Karpas-422 (cell line): ENCODE results near the gene NREP. TPM values are rescaled to one million over a fixed set of nuclear protein-coding genes. Genes with fewer than 3 reads are reported as not detected.

Experiments
- DNase-seq: peaks from one replicate; pipeline ENCODE4 v3.0.0-alpha.2; 2015
- H2AFZ ChIP-seq: fragments of 200-600 bp; sonication (generic); 2 replicates; pipeline ENCODE4 v1.6.1; 2014; ENCODE audit warnings: antibody characterized with exemption, low read length, mixed read lengths
- H3K27ac ChIP-seq: fragments of 200-600 bp; sonication (generic); 2 replicates; pipeline ENCODE4 v1.5.1; 2014; ENCODE audit warnings: mild to moderate bottlenecking, low read length, moderate library complexity
- H3K27me3 ChIP-seq: fragments of 200-600 bp; sonication (generic); 2 replicates; pipeline ENCODE4 v1.6.1; 2014; ENCODE audit warnings: low read length, mixed read lengths
- H3K36me3 ChIP-seq: fragments of 200-600 bp; sonication (generic); 2 replicates; pipeline ENCODE4 v1.6.1; 2014; ENCODE audit warnings: low read length, mixed read lengths; ENCODE audit not compliant: insufficient read depth
- H3K4me1 ChIP-seq: fragments of 200-600 bp; sonication (generic); 2 replicates; pipeline ENCODE4 v1.6.1; 2014; ENCODE audit warnings: mild to moderate bottlenecking, low read length, mixed read lengths
- H3K4me2 ChIP-seq: fragments of 200-600 bp; sonication (generic); 2 replicates; pipeline ENCODE4 v1.6.1; 2014; ENCODE audit warnings: low read length, low read depth, mild to moderate bottlenecking; ENCODE audit not compliant: poor library complexity, severe bottlenecking
- H3K4me3 ChIP-seq: fragments of 200-600 bp; sonication (generic); 2 replicates; pipeline ENCODE4 v1.5.1; 2014; ENCODE audit warnings: mild to moderate bottlenecking, antibody characterized with exemption, low read length, mixed read lengths
- H3K79me2 ChIP-seq: fragments of 200-600 bp; sonication (generic); 2 replicates; pipeline ENCODE4 v1.6.1; 2014; ENCODE audit warnings: mild to moderate bottlenecking, low read length, mixed read lengths
- H3K9ac ChIP-seq: fragments of 200-600 bp; sonication (generic); 2 replicates; pipeline ENCODE4 v1.6.0; 2014; ENCODE audit warnings: low read length
- H3K9me2 ChIP-seq: fragments of 200-600 bp; sonication (generic), shearing (Covaris generic); replicated peaks from 2 replicates; pipeline ENCODE4 v1.6.0; 2014; ENCODE audit warnings: mild to moderate bottlenecking, low read length, moderate library complexity; ENCODE audit not compliant: insufficient read depth
- H3K9me3 ChIP-seq: fragments of 300-700, 200-600 bp; sonication (generic); 2 replicates; pipeline ENCODE4 v1.6.1; 2014; ENCODE audit warnings: low read length, mixed read lengths
- H4K20me1 ChIP-seq: fragments of 200-600 bp; sonication (generic); 2 replicates; pipeline ENCODE4 v1.6.1; 2014; ENCODE audit warnings: mild to moderate bottlenecking, antibody characterized with exemption, low read length, low read depth; ENCODE audit not compliant: insufficient read depth
- total RNA-seq: library from RNA; depleted of rRNA; stranded (reverse); fragments of >200 nt; shearing (Covaris generic); gene quantifications from 2 replicates; pipeline ENCODE4 v1.2.3, GENCODE V29; 2014; ENCODE audit warnings: low replicate concordance; rRNA removed

NREP gene
- total RNA-seq: 2.7 and 5.8 TPM in 2 replicates

GRCh38 chr5:111756581-111757354, at the start of gene NREP:
TSS of gene NREP (minus strand) at chr5:111757194. CDS start at chr5:111755772, 1,422 bp downstream.
- H3K4me2 ChIP-seq: peak within 1 kb of the TSS; percentile 80
- H3K9me2 ChIP-seq: no peaks in the 10 kb centered on the region
- no peaks in the 10 kb centered on the region for H3K27me3 ChIP-seq
- H3K9me3 ChIP-seq: no peaks in the 10 kb centered on the region
- no peaks in the 10 kb centered on the region for H4K20me1 ChIP-seq
- DNase-seq: no peak
- H2AFZ ChIP-seq: peak within 1 kb of the TSS; percentile 96
- H3K4me1 ChIP-seq: peaks cover 17% of the 10 kb centered on the region
- H3K79me2 ChIP-seq: no peaks in the 10 kb centered on the region
- H3K9ac ChIP-seq: peak within 1 kb of the TSS; percentile 79
- H3K27ac ChIP-seq: peak within 1 kb of the TSS; percentile 43; the same call in 1 of the 2 replicates
- peak within 1 kb of the TSS; percentile 72 for H3K4me3 ChIP-seq
- no peaks in the 10 kb centered on the region for H3K36me3 ChIP-seq

- Histone ChIP-seq H3K27me3 (no peaks in the 10 kb centered on the region), H3K27ac (no peak overlapping the region), H3K4me3 (no peak overlapping the region), H3K4me1 (no peaks in the 10 kb centered on the region), H3K9me3 (no peaks in the 10 kb centered on the region), H3K36me3 (no peaks in the 10 kb centered on the region), H3K9me2 (no peaks in the 10 kb centered on the region), H4K20me1 (no peaks in the 10 kb centered on the region), H3K9ac (no peak overlapping the region), H3K79me2 (no peaks in the 10 kb centered on the region), H2AFZ (no peak overlapping the region), H3K4me2 (no peak overlapping the region)
- no peak for DNase-seq
Measured at GRCh38 chr5:111806753-111807152, 49.8 kb upstream of the NREP start.

- Histone ChIP-seq H3K79me2 (no peaks in the 10 kb centered on the region), H3K27me3 (no peaks in the 10 kb centered on the region), H4K20me1 (no peaks in the 10 kb centered on the region), H3K4me2 (no peak overlapping the region), H3K4me1 (no peaks in the 10 kb centered on the region), H3K27ac (no peak overlapping the region), H3K36me3 (no peaks in the 10 kb centered on the region), H3K9me3 (no peaks in the 10 kb centered on the region), H3K4me3 (no peak overlapping the region), H3K9ac (no peak overlapping the region), H2AFZ (no peak overlapping the region), H3K9me2 (no peaks in the 10 kb centered on the region)
- DNase-seq: no peak
Measured at GRCh38 chr5:111806156-111806555, 49.2 kb upstream of the NREP start.

GRCh38 chr5:111805071-111805470, 48.1 kb upstream of the NREP start:
- Histone ChIP-seq H2AFZ (no peak overlapping the region), H3K27ac (no peak overlapping the region), H3K9ac (no peak overlapping the region), H3K9me2 (no peaks in the 10 kb centered on the region), H3K4me2 (no peak overlapping the region), H3K9me3 (no peaks in the 10 kb centered on the region), H3K79me2 (no peaks in the 10 kb centered on the region), H3K27me3 (no peaks in the 10 kb centered on the region), H3K36me3 (no peaks in the 10 kb centered on the region), H3K4me1 (no peaks in the 10 kb centered on the region), H3K4me3 (no peak overlapping the region), H4K20me1 (no peaks in the 10 kb centered on the region)
- DNase-seq: no peak

GRCh38 chr5:111800351-111800750, 43.4 kb upstream of the NREP start:
- no peak overlapping the region for H3K4me3 ChIP-seq
- H3K4me1 ChIP-seq: no peaks in the 10 kb centered on the region
- no peaks in the 10 kb centered on the region for H4K20me1 ChIP-seq
- H2AFZ ChIP-seq: no peak overlapping the region
- no peak for DNase-seq
- H3K36me3 ChIP-seq: no peaks in the 10 kb centered on the region
- no peak overlapping the region for H3K4me2 ChIP-seq
- H3K27me3 ChIP-seq: no peaks in the 10 kb centered on the region
- no peak overlapping the region for H3K9ac ChIP-seq
- no peak overlapping the region for H3K27ac ChIP-seq
- no peaks in the 10 kb centered on the region for H3K9me3 ChIP-seq
- no peaks in the 10 kb centered on the region for H3K79me2 ChIP-seq
- H3K9me2 ChIP-seq: no peaks in the 10 kb centered on the region

- H3K79me2 ChIP-seq: no peaks in the 10 kb centered on the region
- H4K20me1 ChIP-seq: no peaks in the 10 kb centered on the region
- H3K9me2 ChIP-seq: no peaks in the 10 kb centered on the region
- H3K4me1 ChIP-seq: no peaks in the 10 kb centered on the region
- H3K4me3 ChIP-seq: no peak overlapping the region
- H3K27me3 ChIP-seq: no peaks in the 10 kb centered on the region
- H3K4me2 ChIP-seq: no peak overlapping the region
- no peak for DNase-seq
- no peaks in the 10 kb centered on the region for H3K36me3 ChIP-seq
- H3K9ac ChIP-seq: no peak overlapping the region
- no peak overlapping the region for H3K27ac ChIP-seq
- no peak overlapping the region for H2AFZ ChIP-seq
- H3K9me3 ChIP-seq: no peaks in the 10 kb centered on the region
Measured at GRCh38 chr5:111795142-111795541, 38.1 kb upstream of the NREP start.

GRCh38 chr5:111792471-111793058, 35.6 kb upstream of the NREP start:
- Histone ChIP-seq H3K9me3 (no peaks in the 10 kb centered on the region), H3K79me2 (no peaks in the 10 kb centered on the region), H4K20me1 (no peaks in the 10 kb centered on the region), H3K4me2 (no peak overlapping the region), H3K4me3 (no peak overlapping the region), H3K27ac (no peak overlapping the region), H3K27me3 (no peaks in the 10 kb centered on the region), H3K4me1 (no peaks in the 10 kb centered on the region), H3K9me2 (no peaks in the 10 kb centered on the region), H3K9ac (no peak overlapping the region), H2AFZ (no peak overlapping the region), H3K36me3 (no peaks in the 10 kb centered on the region)
- no peak for DNase-seq

- H3K36me3 ChIP-seq: no peaks in the 10 kb centered on the region
- H4K20me1 ChIP-seq: no peaks in the 10 kb centered on the region
- no peak overlapping the region for H3K4me3 ChIP-seq
- no peak for DNase-seq
- no peaks in the 10 kb centered on the region for H3K9me3 ChIP-seq
- H3K27ac ChIP-seq: no peak overlapping the region
- H2AFZ ChIP-seq: no peak overlapping the region
- H3K9ac ChIP-seq: no peak overlapping the region
- no peaks in the 10 kb centered on the region for H3K4me1 ChIP-seq
- H3K79me2 ChIP-seq: no peaks in the 10 kb centered on the region
- H3K9me2 ChIP-seq: no peaks in the 10 kb centered on the region
- no peaks in the 10 kb centered on the region for H3K27me3 ChIP-seq
- no peak overlapping the region for H3K4me2 ChIP-seq
Measured at GRCh38 chr5:111790295-111790694, 33.3 kb upstream of the NREP start.
